ENCODE results near the gene MYL6B. TPM values are rescaled to one million over a fixed set of nuclear protein-coding genes. Genes with fewer than 3 reads are reported as not detected.

Gene MYL6B
- polyA plus RNA-seq, 2 of the 4 experiments (the other 2 are of a cell fraction) = 67.0 to 83.9 TPM

DNA sequence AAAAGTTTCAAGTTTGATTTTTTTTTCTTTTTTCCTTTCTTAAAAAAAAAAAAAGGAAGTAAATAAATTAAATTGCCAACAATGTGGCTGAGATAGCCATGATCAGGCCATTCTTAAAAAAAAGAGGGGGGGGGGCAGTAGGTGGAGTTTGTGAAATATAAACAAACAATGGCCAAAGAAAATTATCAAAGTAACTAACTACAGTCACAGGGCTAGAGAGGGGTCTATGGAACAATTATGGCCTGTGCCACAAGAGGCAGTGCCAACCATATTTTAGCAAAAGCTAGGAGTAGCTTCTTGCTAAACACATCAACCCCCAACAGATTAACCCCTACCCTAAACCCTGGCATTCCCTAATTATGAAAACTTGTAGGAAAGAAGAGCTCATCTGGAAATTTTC lies 53.1 kb downstream of the MYL6B start:
- Histone ChIP-seq H3K9me3 (no peaks in the 10 kb centered on the region), H3K27ac (no peak overlapping the region), H3K4me2 (no peak overlapping the region), H3K4me1 (no peaks in the 10 kb centered on the region), H3K4me3 (no peak overlapping the region)
- FAIRE-seq = no peak
- ChIA-PET CTCF (interaction anchor here (0.8 to 6.1 kb wide), 14 partner anchors 9 to 263 kb away, joined by 3 to 77 read pairs (median 6); partner anchors contain the start of genes ANKRD52, RNF41, SMARCC2 and SPRYD4), POLR2A (interaction anchor here (0.7 to 3.4 kb wide), 2 partner anchors 16 to 231 kb away, joined by 4 to 34 read pairs; partner anchors contain the start of gene RNF41)
- peak in 1 of 2 experiments; percentile 29 for DNase-seq (ENCODE audit: low read depth in 1 of 2, low spot score in 1 of 2)
- ATAC-seq = peak; percentile 69 to 72; a peak in 5 of 6 replicates
- TF ChIP-seq, protein P1, sequence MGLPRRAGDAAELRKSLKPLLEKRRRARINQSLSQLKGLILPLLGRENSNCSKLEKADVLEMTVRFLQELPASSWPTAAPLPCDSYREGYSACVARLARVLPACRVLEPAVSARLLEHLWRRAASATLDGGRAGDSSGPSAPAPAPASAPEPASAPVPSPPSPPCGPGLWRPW (IDR thresholded peaks at IDR 0.05) = no peak
- no peak for TF ChIP-seq KDM1A (IDR thresholded peaks at IDR 0.05; ENCODE audit: low read depth)

DNA sequence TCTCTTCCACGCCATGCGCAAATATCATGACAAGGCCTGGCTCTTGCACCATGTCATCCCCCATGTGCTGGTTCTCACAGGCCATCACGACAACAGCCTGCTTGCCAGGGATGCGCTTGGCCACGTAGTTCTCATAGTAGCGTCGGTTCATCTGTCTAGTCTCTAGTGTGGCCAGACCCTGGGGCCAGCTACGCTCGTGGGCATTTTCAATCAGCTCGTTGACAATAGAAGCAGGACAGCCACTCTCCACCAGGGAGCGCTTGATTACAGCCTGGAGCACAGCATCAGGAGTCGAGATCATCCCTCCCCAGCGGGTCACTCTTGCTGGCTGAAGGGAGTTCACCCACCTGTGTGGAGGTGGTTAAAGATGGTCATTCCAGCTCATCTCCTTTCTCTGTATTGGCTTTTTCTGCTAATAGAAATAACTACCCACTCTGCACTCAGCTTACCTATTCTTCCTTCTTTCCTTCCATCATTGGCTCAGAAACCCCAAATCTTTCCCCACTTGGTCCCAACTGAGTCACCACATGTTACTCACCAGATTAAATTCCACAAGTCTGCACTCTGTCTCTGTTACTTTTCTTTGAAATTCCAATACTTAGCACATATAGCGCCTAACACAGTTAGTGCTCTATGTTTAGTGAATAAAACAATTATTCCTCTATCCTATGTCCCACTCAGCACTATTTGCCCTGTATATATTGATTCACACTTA lies 54.2 kb downstream of the MYL6B start:
- ChIA-PET CTCF (interaction anchor here (0.6 to 6.1 kb wide), 27 partner anchors 10 to 373 kb away, joined by 3 to 77 read pairs (median 4); partner anchors contain the start of genes ANKRD52, RNF41, SMARCC2 and SPRYD4), POLR2A (interaction anchor here (3.4 kb wide), 1 partner anchor 15 kb away, joined by 34 read pairs; the partner anchor contains the start of gene RNF41)
- Histone ChIP-seq H3K4me2 (no peak overlapping the region), H3K27ac (no peak overlapping the region), H3K4me3 (no peak overlapping the region), H3K4me1 (no peaks in the 10 kb centered on the region), H3K9me3 (no peaks in the 10 kb centered on the region)
- DNase-seq (ENCODE audit: low read depth in 1 of 2, low spot score in 1 of 2) (peak; percentile 72 to 74), ATAC-seq (peak; percentile 94 to 96), FAIRE-seq (no peak)
- 63% methylated on average over 14 of the region's 14 CpGs for WGBS (ENCODE audit: missing lambda C conversion rate)
- TF ChIP-seq SMC3 (IDR thresholded peaks at IDR 0.05) (peak; percentile 46; the same call in 2 of the 3 replicates), RAD21 (conservative IDR thresholded peaks at IDR 0.05 in 1 of 2, IDR thresholded peaks at IDR 0.05 in 1 of 2) (peak; percentile 45 to 68; a peak in 4 of 5 replicates), NR3C1 (IDR thresholded peaks at IDR 0.05) (no peak)
- TF ChIP-seq, protein P2, sequence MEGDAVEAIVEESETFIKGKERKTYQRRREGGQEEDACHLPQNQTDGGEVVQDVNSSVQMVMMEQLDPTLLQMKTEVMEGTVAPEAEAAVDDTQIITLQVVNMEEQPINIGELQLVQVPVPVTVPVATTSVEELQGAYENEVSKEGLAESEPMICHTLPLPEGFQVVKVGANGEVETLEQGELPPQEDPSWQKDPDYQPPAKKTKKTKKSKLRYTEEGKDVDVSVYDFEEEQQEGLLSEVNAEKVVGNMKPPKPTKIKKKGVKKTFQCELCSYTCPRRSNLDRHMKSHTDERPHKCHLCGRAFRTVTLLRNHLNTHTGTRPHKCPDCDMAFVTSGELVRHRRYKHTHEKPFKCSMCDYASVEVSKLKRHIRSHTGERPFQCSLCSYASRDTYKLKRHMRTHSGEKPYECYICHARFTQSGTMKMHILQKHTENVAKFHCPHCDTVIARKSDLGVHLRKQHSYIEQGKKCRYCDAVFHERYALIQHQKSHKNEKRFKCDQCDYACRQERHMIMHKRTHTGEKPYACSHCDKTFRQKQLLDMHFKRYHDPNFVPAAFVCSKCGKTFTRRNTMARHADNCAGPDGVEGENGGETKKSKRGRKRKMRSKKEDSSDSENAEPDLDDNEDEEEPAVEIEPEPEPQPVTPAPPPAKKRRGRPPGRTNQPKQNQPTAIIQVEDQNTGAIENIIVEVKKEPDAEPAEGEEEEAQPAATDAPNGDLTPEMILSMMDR (IDR thresholded peaks at IDR 0.05) = peak; percentile 61

Other genes starting within 250 kb of the MYL6B start
- 39.2 and 49.5 TPM in 2 replicates for gene PYM1, start 224.7 kb upstream of the MYL6B start, polyA plus RNA-seq (2011; rRNA removed)
- gene PYM1, start 224.7 kb upstream of the MYL6B start, polyA plus RNA-seq (2017; fragmentation: RNase III; extraction: RNeasy Plus Mini Kit Qiagen cat#74134 plus additional on column Dnase treatment) = 27.0 to 30.6 TPM (median 30.4 TPM) in 3 replicates
- 24.7 and 26.1 TPM in 2 replicates for gene DGKA, start 221.4 kb upstream of the MYL6B start, polyA plus RNA-seq (2011; rRNA removed)
- 21.0 to 23.7 TPM (median 22.6 TPM) in 3 replicates for gene DGKA, start 221.4 kb upstream of the MYL6B start, polyA plus RNA-seq (2017; fragmentation: RNase III; extraction: RNeasy Plus Mini Kit Qiagen cat#74134 plus additional on column Dnase treatment)
- 2.2 and 2.3 TPM in 2 replicates for gene PMEL, start 186.5 kb upstream of the MYL6B start, polyA plus RNA-seq (2011; rRNA removed)
- gene PMEL, start 186.5 kb upstream of the MYL6B start, polyA plus RNA-seq (2017; fragmentation: RNase III; extraction: RNeasy Plus Mini Kit Qiagen cat#74134 plus additional on column Dnase treatment) = 0.71 to 1.4 TPM (median 1.0 TPM) in 3 replicates
- 51.0 and 86.3 TPM in 2 replicates for gene CDK2, start 185.8 kb upstream of the MYL6B start, polyA plus RNA-seq (2011; rRNA removed)
- 41.5 to 53.8 TPM (median 48.3 TPM) in 3 replicates for gene CDK2, start 185.8 kb upstream of the MYL6B start, polyA plus RNA-seq (2017; fragmentation: RNase III; extraction: RNeasy Plus Mini Kit Qiagen cat#74134 plus additional on column Dnase treatment)
- gene RAB5B, start 178.5 kb upstream of the MYL6B start, polyA plus RNA-seq (2011; rRNA removed) = 90.4 and 93.7 TPM in 2 replicates
- 27.7 to 37.2 TPM (median 36.3 TPM) in 3 replicates for gene RAB5B, start 178.5 kb upstream of the MYL6B start, polyA plus RNA-seq (2017; fragmentation: RNase III; extraction: RNeasy Plus Mini Kit Qiagen cat#74134 plus additional on column Dnase treatment)
- gene SUOX, start 155.3 kb upstream of the MYL6B start, polyA plus RNA-seq (2011; rRNA removed) = 15.6 and 22.2 TPM in 2 replicates
- 10.8 to 13.6 TPM (median 13.5 TPM) in 3 replicates for gene SUOX, start 155.3 kb upstream of the MYL6B start, polyA plus RNA-seq (2017; fragmentation: RNase III; extraction: RNeasy Plus Mini Kit Qiagen cat#74134 plus additional on column Dnase treatment)
- gene IKZF4, start 131.5 kb upstream of the MYL6B start, polyA plus RNA-seq (2011; rRNA removed) = 2.0 and 2.9 TPM in 2 replicates
- gene IKZF4, start 131.5 kb upstream of the MYL6B start, polyA plus RNA-seq (2017; fragmentation: RNase III; extraction: RNeasy Plus Mini Kit Qiagen cat#74134 plus additional on column Dnase treatment) = 1.5 to 2.4 TPM (median 2.0 TPM) in 3 replicates
- 513 and 524 TPM in 2 replicates for gene RPS26, start 110.7 kb upstream of the MYL6B start, polyA plus RNA-seq (2011; rRNA removed)
- 677 to 831 TPM (median 779 TPM) in 3 replicates for gene RPS26, start 110.7 kb upstream of the MYL6B start, polyA plus RNA-seq (2017; fragmentation: RNase III; extraction: RNeasy Plus Mini Kit Qiagen cat#74134 plus additional on column Dnase treatment)
- 17.0 and 24.9 TPM in 2 replicates for gene ERBB3, start 72.4 kb upstream of the MYL6B start, polyA plus RNA-seq (2011; rRNA removed)
- 1.8 to 2.2 TPM (median 1.8 TPM) in 3 replicates for gene ERBB3, start 72.4 kb upstream of the MYL6B start, polyA plus RNA-seq (2017; fragmentation: RNase III; extraction: RNeasy Plus Mini Kit Qiagen cat#74134 plus additional on column Dnase treatment)
- gene PA2G4, start 48.0 kb upstream of the MYL6B start, polyA plus RNA-seq (2011; rRNA removed) = 452 and 717 TPM in 2 replicates
- gene PA2G4, start 48.0 kb upstream of the MYL6B start, polyA plus RNA-seq (2017; fragmentation: RNase III; extraction: RNeasy Plus Mini Kit Qiagen cat#74134 plus additional on column Dnase treatment) = 405 to 477 TPM (median 415 TPM) in 3 replicates
- gene RPL41, start 36.0 kb upstream of the MYL6B start, polyA plus RNA-seq (2011; rRNA removed) = 9,351 and 11,089 TPM in 2 replicates
- gene RPL41, start 36.0 kb upstream of the MYL6B start, polyA plus RNA-seq (2017; fragmentation: RNase III; extraction: RNeasy Plus Mini Kit Qiagen cat#74134 plus additional on column Dnase treatment) = 8,804 to 9,815 TPM (median 8,860 TPM) in 3 replicates
- 2.1 and 2.7 TPM in 2 replicates for gene ZC3H10, start 34.3 kb upstream of the MYL6B start, polyA plus RNA-seq (2011; rRNA removed)
- gene ZC3H10, start 34.3 kb upstream of the MYL6B start, polyA plus RNA-seq (2017; fragmentation: RNase III; extraction: RNeasy Plus Mini Kit Qiagen cat#74134 plus additional on column Dnase treatment) = 2.3 to 3.2 TPM (median 2.7 TPM) in 3 replicates
- 72.4 and 91.6 TPM in 2 replicates for gene ESYT1, start 24.3 kb upstream of the MYL6B start, polyA plus RNA-seq (2011; rRNA removed)
- gene ESYT1, start 24.3 kb upstream of the MYL6B start, polyA plus RNA-seq (2017; fragmentation: RNase III; extraction: RNeasy Plus Mini Kit Qiagen cat#74134 plus additional on column Dnase treatment) = 51.4 to 54.2 TPM (median 51.6 TPM) in 3 replicates
- 2,280 and 2,307 TPM in 2 replicates for gene MYL6, start 5.8 kb downstream of the MYL6B start, polyA plus RNA-seq (2011; rRNA removed)
- gene MYL6, start 5.8 kb downstream of the MYL6B start, polyA plus RNA-seq (2017; fragmentation: RNase III; extraction: RNeasy Plus Mini Kit Qiagen cat#74134 plus additional on column Dnase treatment) = 3,268 to 3,485 TPM (median 3,270 TPM) in 3 replicates
- gene SMARCC2, start 36.9 kb downstream of the MYL6B start, polyA plus RNA-seq (2011; rRNA removed) = 83.9 and 109 TPM in 2 replicates
- 48.9 to 57.1 TPM (median 51.9 TPM) in 3 replicates for gene SMARCC2, start 36.9 kb downstream of the MYL6B start, polyA plus RNA-seq (2017; fragmentation: RNase III; extraction: RNeasy Plus Mini Kit Qiagen cat#74134 plus additional on column Dnase treatment)
- gene RNF41, start 69.3 kb downstream of the MYL6B start, polyA plus RNA-seq (2011; rRNA removed) = 47.8 and 65.1 TPM in 2 replicates
- gene RNF41, start 69.3 kb downstream of the MYL6B start, polyA plus RNA-seq (2017; fragmentation: RNase III; extraction: RNeasy Plus Mini Kit Qiagen cat#74134 plus additional on column Dnase treatment) = 20.2 to 21.7 TPM (median 20.7 TPM) in 3 replicates
- gene NABP2, start 71.8 kb downstream of the MYL6B start, polyA plus RNA-seq (2011; rRNA removed) = 86.1 and 86.7 TPM in 2 replicates
- gene NABP2, start 71.8 kb downstream of the MYL6B start, polyA plus RNA-seq (2017; fragmentation: RNase III; extraction: RNeasy Plus Mini Kit Qiagen cat#74134 plus additional on column Dnase treatment) = 64.1 to 69.6 TPM (median 65.2 TPM) in 3 replicates
- 0.42 TPM in 1 of 2 replicates, not detected in the other for gene SLC39A5, start 77.5 kb downstream of the MYL6B start, polyA plus RNA-seq (2011; rRNA removed)
- 0.09 to 0.23 TPM in 2 of 3 replicates, not detected in the other for gene SLC39A5, start 77.5 kb downstream of the MYL6B start, polyA plus RNA-seq (2017; fragmentation: RNase III; extraction: RNeasy Plus Mini Kit Qiagen cat#74134 plus additional on column Dnase treatment)
- gene ANKRD52, start 105.8 kb downstream of the MYL6B start, polyA plus RNA-seq (2011; rRNA removed) = 26.1 and 35.1 TPM in 2 replicates
- gene ANKRD52, start 105.8 kb downstream of the MYL6B start, polyA plus RNA-seq (2017; fragmentation: RNase III; extraction: RNeasy Plus Mini Kit Qiagen cat#74134 plus additional on column Dnase treatment) = 47.4 to 48.7 TPM (median 48.0 TPM) in 3 replicates
- gene COQ10A, start 114.4 kb downstream of the MYL6B start, polyA plus RNA-seq (2011; rRNA removed) = 40.9 and 41.2 TPM in 2 replicates
- gene COQ10A, start 114.4 kb downstream of the MYL6B start, polyA plus RNA-seq (2017; fragmentation: RNase III; extraction: RNeasy Plus Mini Kit Qiagen cat#74134 plus additional on column Dnase treatment) = 20.7 to 23.5 TPM (median 23.2 TPM) in 3 replicates
- 223 and 263 TPM in 2 replicates for gene CS, start 147.7 kb downstream of the MYL6B start, polyA plus RNA-seq (2011; rRNA removed)
- gene CS, start 147.7 kb downstream of the MYL6B start, polyA plus RNA-seq (2017; fragmentation: RNase III; extraction: RNeasy Plus Mini Kit Qiagen cat#74134 plus additional on column Dnase treatment) = 143 to 151 TPM (median 146 TPM) in 3 replicates
- 218 and 257 TPM in 2 replicates for gene CNPY2, start 163.4 kb downstream of the MYL6B start, polyA plus RNA-seq (2011; rRNA removed)
- gene CNPY2, start 163.4 kb downstream of the MYL6B start, polyA plus RNA-seq (2017; fragmentation: RNase III; extraction: RNeasy Plus Mini Kit Qiagen cat#74134 plus additional on column Dnase treatment) = 150 to 158 TPM (median 155 TPM) in 3 replicates
- gene PAN2, start 181.4 kb downstream of the MYL6B start, polyA plus RNA-seq (2011; rRNA removed) = 66.8 and 89.4 TPM in 2 replicates
- gene PAN2, start 181.4 kb downstream of the MYL6B start, polyA plus RNA-seq (2017; fragmentation: RNase III; extraction: RNeasy Plus Mini Kit Qiagen cat#74134 plus additional on column Dnase treatment) = 24.0 to 30.0 TPM (median 29.6 TPM) in 3 replicates
- gene IL23A, start 186.3 kb downstream of the MYL6B start, polyA plus RNA-seq (2011; rRNA removed) = 0.21 and 0.34 TPM in 2 replicates
- 0.31 to 0.34 TPM (median 0.33 TPM) in 3 replicates for gene IL23A, start 186.3 kb downstream of the MYL6B start, polyA plus RNA-seq (2017; fragmentation: RNase III; extraction: RNeasy Plus Mini Kit Qiagen cat#74134 plus additional on column Dnase treatment)
- gene STAT2, start 207.5 kb downstream of the MYL6B start, polyA plus RNA-seq (2011; rRNA removed) = 29.5 and 40.1 TPM in 2 replicates
- 16.5 to 23.9 TPM (median 22.2 TPM) in 3 replicates for gene STAT2, start 207.5 kb downstream of the MYL6B start, polyA plus RNA-seq (2017; fragmentation: RNase III; extraction: RNeasy Plus Mini Kit Qiagen cat#74134 plus additional on column Dnase treatment)
- gene APOF, start 210.3 kb downstream of the MYL6B start, polyA plus RNA-seq (2011; rRNA removed) = not detected in 2 replicates
- gene APOF, start 210.3 kb downstream of the MYL6B start, polyA plus RNA-seq (2017; fragmentation: RNase III; extraction: RNeasy Plus Mini Kit Qiagen cat#74134 plus additional on column Dnase treatment) = not detected in 3 replicates